Mucosa of stomach (tissue), 1 donor: ENCODE data around the gene KCNJ12.

Experiments used
- H3K27me3 ChIP-seq: one replicate; pipeline ENCODE4 v1.7.0; 2013; ENCODE audit warnings: mild to moderate bottlenecking, low read length; ENCODE audit not compliant: control insufficient read depth, insufficient read depth
- H3K36me3 ChIP-seq: one replicate; pipeline ENCODE4 v1.7.0; 2013; ENCODE audit warnings: low read length; ENCODE audit not compliant: control insufficient read depth, insufficient read depth
- H3K4me1 ChIP-seq: one replicate; pipeline ENCODE4 v1.7.0; 2013; ENCODE audit warnings: mild to moderate bottlenecking, low read length; ENCODE audit not compliant: control insufficient read depth, insufficient read depth
- H3K4me3 ChIP-seq: one replicate; pipeline ENCODE4 v1.7.0; 2013; ENCODE audit warnings: low read length
- H3K9ac ChIP-seq: one replicate; pipeline ENCODE4 v1.7.0; 2013; ENCODE audit warnings: mild to moderate bottlenecking, low read length, moderate library complexity
- H3K9me3 ChIP-seq: one replicate; pipeline ENCODE4 v1.7.0; 2013; ENCODE audit warnings: mild to moderate bottlenecking, low read length, moderate library complexity; ENCODE audit not compliant: control insufficient read depth
- donor health status: Pancreatic carcinoma.

Gene KCNJ12

GRCh38 chr17:21458054-21458453 is 81.9 kb downstream of the KCNJ12 start:
- no peaks in the 10 kb centered on the region for H3K9me3 ChIP-seq
- no peak overlapping the region for H3K9ac ChIP-seq
- no peaks in the 10 kb centered on the region for H3K36me3 ChIP-seq
- no peak overlapping the region for H3K4me3 ChIP-seq
- no peaks in the 10 kb centered on the region for H3K4me1 ChIP-seq
- peaks cover 17% of the 10 kb centered on the region for H3K27me3 ChIP-seq

- H3K9ac ChIP-seq = no peak overlapping the region
- H3K9me3 ChIP-seq = no peaks in the 10 kb centered on the region
- peaks cover 32% of the 10 kb centered on the region for H3K27me3 ChIP-seq
- no peak overlapping the region for H3K4me3 ChIP-seq
- H3K36me3 ChIP-seq = no peaks in the 10 kb centered on the region
- H3K4me1 ChIP-seq = peaks cover 5% of the 10 kb centered on the region
These were observed 83.4 kb downstream of the KCNJ12 start for GRCh38 chr17:21459536-21459935.

GRCh38 chr17:21460358-21460757 is 84.2 kb downstream of the KCNJ12 start:
- peaks cover 5% of the 10 kb centered on the region for H3K4me1 ChIP-seq
- H3K9ac ChIP-seq = no peak overlapping the region
- H3K4me3 ChIP-seq = no peak overlapping the region
- H3K27me3 ChIP-seq = peaks cover 35% of the 10 kb centered on the region
- no peaks in the 10 kb centered on the region for H3K9me3 ChIP-seq
- H3K36me3 ChIP-seq = no peaks in the 10 kb centered on the region

- Histone ChIP-seq H3K27me3 (peaks cover 35% of the 10 kb centered on the region), H3K9me3 (no peaks in the 10 kb centered on the region), H3K4me3 (no peak overlapping the region), H3K9ac (no peak overlapping the region), H3K36me3 (no peaks in the 10 kb centered on the region), H3K4me1 (peaks cover 5% of the 10 kb centered on the region)
These were observed 86.1 kb downstream of the KCNJ12 start for GRCh38 chr17:21462237-21462636.

- Histone ChIP-seq H3K9ac (no peak overlapping the region), H3K9me3 (no peaks in the 10 kb centered on the region), H3K27me3 (peaks cover 26% of the 10 kb centered on the region), H3K4me3 (no peak overlapping the region), H3K36me3 (no peaks in the 10 kb centered on the region), H3K4me1 (peaks cover 5% of the 10 kb centered on the region)
These were observed 87.1 kb downstream of the KCNJ12 start for GRCh38 chr17:21463204-21463661.

- Histone ChIP-seq H3K9me3 (no peaks in the 10 kb centered on the region), H3K9ac (no peak overlapping the region), H3K36me3 (no peaks in the 10 kb centered on the region), H3K4me1 (peaks cover 5% of the 10 kb centered on the region), H3K27me3 (peaks cover 22% of the 10 kb centered on the region), H3K4me3 (no peak overlapping the region)
These were observed 87.7 kb downstream of the KCNJ12 start for GRCh38 chr17:21463779-21464407.

GRCh38 chr17:21464611-21465021 is 88.5 kb downstream of the KCNJ12 start:
- no peak overlapping the region for H3K9ac ChIP-seq
- no peaks in the 10 kb centered on the region for H3K36me3 ChIP-seq
- peaks cover 22% of the 10 kb centered on the region for H3K27me3 ChIP-seq
- H3K9me3 ChIP-seq = no peaks in the 10 kb centered on the region
- H3K4me3 ChIP-seq = no peak overlapping the region
- H3K4me1 ChIP-seq = peaks cover 5% of the 10 kb centered on the region

- peaks cover 22% of the 10 kb centered on the region for H3K27me3 ChIP-seq
- H3K4me3 ChIP-seq = no peak overlapping the region
- no peaks in the 10 kb centered on the region for H3K9me3 ChIP-seq
- H3K36me3 ChIP-seq = no peaks in the 10 kb centered on the region
- peaks cover 5% of the 10 kb centered on the region for H3K4me1 ChIP-seq
- H3K9ac ChIP-seq = no peak overlapping the region
These were observed 90.4 kb downstream of the KCNJ12 start for GRCh38 chr17:21466550-21466949.

- H3K27me3 ChIP-seq = peaks cover 22% of the 10 kb centered on the region
- no peaks in the 10 kb centered on the region for H3K9me3 ChIP-seq
- no peak overlapping the region for H3K4me3 ChIP-seq
- H3K4me1 ChIP-seq = peaks cover 5% of the 10 kb centered on the region
- H3K9ac ChIP-seq = no peak overlapping the region
- no peaks in the 10 kb centered on the region for H3K36me3 ChIP-seq
These were observed 91.0 kb downstream of the KCNJ12 start for GRCh38 chr17:21467196-21467595.

- H3K4me1 ChIP-seq = peaks cover 5% of the 10 kb centered on the region
- H3K9me3 ChIP-seq = no peaks in the 10 kb centered on the region
- no peak overlapping the region for H3K9ac ChIP-seq
- peaks cover 20% of the 10 kb centered on the region for H3K27me3 ChIP-seq
- no peaks in the 10 kb centered on the region for H3K36me3 ChIP-seq
- H3K4me3 ChIP-seq = no peak overlapping the region
These were observed 91.8 kb downstream of the KCNJ12 start for GRCh38 chr17:21467739-21468490.
